ENCODE results near the gene CEMIP2.
"Not testable (repeated sequence)": the region's sequence is repeated elsewhere in the genome, so short reads cannot be mapped to it uniquely, and the experiment has no call there.

The CEMIP2 gene

DNA sequence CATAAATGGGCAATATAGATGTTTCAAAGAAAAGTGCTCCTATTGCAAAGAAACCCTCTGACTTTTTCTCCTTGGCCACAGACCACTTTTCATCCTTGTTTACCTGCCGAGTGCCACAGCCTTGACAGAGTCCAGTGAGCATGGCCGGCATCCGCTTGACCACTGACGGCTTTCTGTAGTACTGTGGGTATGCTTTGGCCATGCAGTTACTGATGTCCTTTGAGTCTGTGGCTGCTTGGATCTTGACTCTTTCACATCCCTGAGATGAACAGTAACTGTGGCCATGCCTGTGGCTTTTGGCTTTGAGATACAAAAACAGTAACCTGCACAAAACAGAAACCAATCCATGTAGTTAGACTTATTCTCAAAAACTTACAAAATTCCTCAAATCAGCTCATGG lies 70.4 kb downstream of the CEMIP2 start:
- no peak overlapping the region for H3K27ac ChIP-seq
- TF ChIP-seq ZFX (IDR thresholded peaks at IDR 0.05; ENCODE audit: borderline replicate concordance), result no peak
- TF ChIP-seq, protein P1, sequence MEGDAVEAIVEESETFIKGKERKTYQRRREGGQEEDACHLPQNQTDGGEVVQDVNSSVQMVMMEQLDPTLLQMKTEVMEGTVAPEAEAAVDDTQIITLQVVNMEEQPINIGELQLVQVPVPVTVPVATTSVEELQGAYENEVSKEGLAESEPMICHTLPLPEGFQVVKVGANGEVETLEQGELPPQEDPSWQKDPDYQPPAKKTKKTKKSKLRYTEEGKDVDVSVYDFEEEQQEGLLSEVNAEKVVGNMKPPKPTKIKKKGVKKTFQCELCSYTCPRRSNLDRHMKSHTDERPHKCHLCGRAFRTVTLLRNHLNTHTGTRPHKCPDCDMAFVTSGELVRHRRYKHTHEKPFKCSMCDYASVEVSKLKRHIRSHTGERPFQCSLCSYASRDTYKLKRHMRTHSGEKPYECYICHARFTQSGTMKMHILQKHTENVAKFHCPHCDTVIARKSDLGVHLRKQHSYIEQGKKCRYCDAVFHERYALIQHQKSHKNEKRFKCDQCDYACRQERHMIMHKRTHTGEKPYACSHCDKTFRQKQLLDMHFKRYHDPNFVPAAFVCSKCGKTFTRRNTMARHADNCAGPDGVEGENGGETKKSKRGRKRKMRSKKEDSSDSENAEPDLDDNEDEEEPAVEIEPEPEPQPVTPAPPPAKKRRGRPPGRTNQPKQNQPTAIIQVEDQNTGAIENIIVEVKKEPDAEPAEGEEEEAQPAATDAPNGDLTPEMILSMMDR (IDR thresholded peaks at IDR 0.05), result no peak

DNA sequence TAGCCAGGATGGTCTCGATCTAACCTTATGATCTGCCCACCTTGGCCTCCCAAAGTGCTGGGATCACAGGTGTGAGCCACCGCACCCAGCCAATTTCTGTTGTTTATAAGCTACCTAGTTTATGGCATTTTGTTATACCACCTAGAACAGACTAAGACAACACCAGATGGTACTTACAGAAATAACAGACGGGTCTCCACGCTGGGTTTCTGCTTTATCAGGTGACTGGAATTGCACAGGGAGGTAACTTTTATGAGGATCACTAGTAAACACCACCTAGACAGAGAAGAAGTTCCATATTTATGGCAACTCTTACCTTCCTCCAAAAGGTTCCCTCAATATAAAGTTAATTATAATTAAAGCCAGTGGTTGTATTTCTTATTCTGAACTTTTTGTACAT lies 74.0 kb downstream of the CEMIP2 start:
- TF ChIP-seq, protein P1 (IDR thresholded peaks at IDR 0.05), result no peak
- no peak for TF ChIP-seq ZFX (IDR thresholded peaks at IDR 0.05; ENCODE audit: borderline replicate concordance)
- no peak overlapping the region for H3K27ac ChIP-seq

DNA sequence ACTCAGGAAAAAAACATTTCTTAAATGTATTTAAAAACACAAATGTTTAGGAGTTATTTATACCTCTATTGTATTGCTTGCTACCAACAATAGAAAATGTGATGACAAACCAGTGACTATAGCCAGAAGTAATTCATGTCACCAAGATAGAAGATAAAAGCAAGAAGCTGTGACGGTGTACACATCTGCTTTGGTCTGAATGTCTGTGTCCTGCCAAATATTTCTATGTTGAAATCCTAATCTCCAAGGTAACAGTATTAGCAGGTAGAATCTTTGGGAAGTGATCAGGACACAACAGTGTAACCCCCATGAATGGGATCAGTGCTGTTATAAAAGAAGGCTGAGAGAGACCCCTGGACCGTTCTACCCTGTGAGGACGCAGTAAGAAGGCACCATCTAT lies 74.7 kb downstream of the CEMIP2 start:
- H3K27ac ChIP-seq, result no peak overlapping the region
- no peak for TF ChIP-seq ZFX (IDR thresholded peaks at IDR 0.05; ENCODE audit: borderline replicate concordance)
- TF ChIP-seq, protein P1 (IDR thresholded peaks at IDR 0.05), result no peak

DNA sequence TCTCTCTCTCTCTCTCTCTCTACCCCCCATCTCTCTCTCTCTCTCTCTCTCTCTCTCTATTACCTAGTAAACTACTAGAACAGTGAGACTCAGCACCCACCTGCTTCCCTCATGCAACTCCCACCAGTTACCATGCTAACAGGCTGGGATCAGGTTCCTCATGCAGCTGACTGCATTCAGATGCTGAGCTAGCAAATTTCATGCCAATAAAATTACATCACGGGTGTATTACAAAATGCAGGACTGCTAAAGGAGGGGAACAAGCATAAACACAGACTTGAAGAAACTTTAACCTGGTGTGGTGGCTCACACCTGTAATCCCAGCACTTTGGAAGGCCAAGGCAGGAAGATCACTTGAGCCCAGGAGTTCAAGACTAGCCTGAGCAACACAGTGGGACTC lies 76.0 kb downstream of the CEMIP2 start:
- TF ChIP-seq, protein P1 (IDR thresholded peaks at IDR 0.05), result no peak
- no peak for TF ChIP-seq ZFX (IDR thresholded peaks at IDR 0.05; ENCODE audit: borderline replicate concordance)
- no peak overlapping the region for H3K27ac ChIP-seq

DNA sequence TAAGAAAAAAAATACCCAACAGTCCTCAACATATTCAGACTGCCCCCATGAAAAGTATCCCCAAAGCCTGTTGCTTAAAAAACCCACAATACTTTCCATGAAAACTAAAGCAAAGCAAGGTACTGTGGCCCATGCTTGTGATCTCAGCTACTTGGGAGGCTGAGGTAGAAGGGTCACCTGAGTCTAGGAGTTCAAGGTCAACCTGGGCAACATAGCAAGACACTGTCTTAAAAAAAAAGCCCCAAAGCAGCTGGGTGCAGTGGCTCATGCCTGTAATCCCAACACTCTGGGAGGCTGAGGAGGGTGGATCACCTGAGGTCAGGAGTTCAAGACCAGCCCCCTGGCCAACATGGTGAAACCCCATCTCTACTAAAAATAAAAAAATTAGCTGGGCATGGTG lies 76.7 kb downstream of the CEMIP2 start:
- not testable (repeated sequence) for H3K27ac ChIP-seq

DNA sequence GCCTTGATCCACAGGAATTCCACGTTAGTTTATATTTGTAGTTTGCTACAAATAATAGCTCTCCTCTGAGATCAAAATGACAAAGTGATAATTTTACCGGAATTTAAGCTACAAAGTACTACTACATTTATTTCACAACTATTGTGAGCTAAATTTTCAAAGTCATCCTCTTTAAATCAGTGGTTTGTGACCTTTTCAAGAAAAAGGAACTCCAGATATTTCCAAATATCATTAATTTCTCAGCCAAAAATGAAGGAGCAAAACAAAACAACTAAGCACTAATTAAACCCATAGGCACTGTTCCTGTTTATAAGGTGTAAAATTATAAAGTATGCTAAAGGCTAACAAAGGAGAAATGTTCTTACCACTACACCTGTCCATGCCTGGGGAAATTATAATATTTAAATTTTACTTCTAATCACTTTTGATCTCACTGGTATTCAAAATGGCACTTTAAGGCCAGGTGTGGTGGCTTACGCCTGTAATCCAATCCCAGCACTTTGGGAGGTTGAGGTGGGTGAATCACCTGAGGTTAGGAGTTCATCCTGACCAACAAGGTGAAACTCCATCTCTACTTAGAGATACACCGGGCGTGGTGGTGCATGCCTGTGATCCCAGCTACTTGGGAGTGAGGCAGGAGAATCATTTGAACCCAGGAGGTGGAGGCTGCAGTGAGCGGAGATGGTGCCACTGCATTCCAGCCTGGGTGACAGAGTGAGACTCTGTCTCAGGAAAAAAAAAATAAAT lies 77.5 kb downstream of the CEMIP2 start:
- H3K27ac ChIP-seq, result no peak overlapping the region
- TF ChIP-seq ZFX (IDR thresholded peaks at IDR 0.05; ENCODE audit: borderline replicate concordance), result no peak
- TF ChIP-seq, protein P1 (IDR thresholded peaks at IDR 0.05), result no peak

DNA sequence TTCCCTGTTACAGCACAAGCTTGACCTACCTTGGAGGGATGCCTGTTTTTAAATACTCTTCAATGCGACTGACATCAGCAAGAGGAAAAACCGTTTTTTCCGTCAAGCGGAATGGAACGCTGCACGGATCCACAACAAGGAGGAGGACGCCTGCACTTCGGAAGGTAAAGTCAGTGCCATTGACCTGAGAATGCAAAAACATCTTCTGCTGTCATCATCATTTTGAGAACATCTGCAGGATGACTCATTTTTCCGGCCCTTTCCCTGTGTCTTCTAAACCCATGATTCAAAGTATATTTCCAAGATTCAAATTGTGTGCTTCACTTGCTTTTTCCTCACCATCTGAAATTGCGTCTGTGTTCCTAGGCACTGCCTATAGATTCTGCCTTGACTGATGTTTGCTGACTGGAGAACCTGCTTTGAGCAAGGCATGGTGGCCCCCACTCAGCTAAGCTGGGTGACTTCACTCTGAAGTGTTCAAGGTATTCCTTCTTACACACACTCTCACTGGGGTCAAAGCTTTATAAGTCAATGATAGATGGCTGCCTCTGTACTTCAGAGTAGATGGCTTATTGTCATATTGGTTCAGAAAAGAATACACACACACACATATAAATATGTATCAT lies 78.1 kb downstream of the CEMIP2 start:
- TF ChIP-seq, protein P1 (IDR thresholded peaks at IDR 0.05), result no peak
- TF ChIP-seq ZFX (IDR thresholded peaks at IDR 0.05; ENCODE audit: borderline replicate concordance), result no peak
- H3K27ac ChIP-seq, result no peak overlapping the region

Data from 22Rv1 (cell line).